ENCODE results near the gene ZNF521.

ZNF521 gene

DNA sequence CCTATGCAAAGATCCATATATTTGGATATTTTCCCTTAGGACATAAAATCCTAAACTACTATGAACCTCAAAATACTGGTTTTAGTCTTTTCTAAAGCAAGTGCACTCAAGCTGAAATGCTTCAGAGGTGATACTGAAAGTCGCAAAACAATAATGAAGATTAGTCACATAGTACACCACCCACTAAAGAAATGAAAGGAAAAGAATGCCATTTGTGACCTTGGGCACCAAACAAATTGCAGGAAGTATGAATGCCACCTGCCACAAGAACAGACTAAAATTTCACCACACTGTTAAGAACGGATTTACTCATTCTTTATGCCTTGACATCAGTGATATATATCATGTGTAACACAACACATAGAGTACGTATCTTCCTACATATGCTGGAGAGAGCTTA is 161.5 kb downstream of the ZNF521 start:
- Histone ChIP-seq H3K4me3 (replicated peaks; ENCODE audit: low read depth, low read length) (no peak overlapping the region), H3K36me3 (ENCODE audit: control insufficient read depth, insufficient read depth, low read length) (no peaks in the 10 kb centered on the region), H3K27me3 (replicated peaks; ENCODE audit: control insufficient read depth, insufficient read depth, low read length) (no peaks in the 10 kb centered on the region)
- TF ChIP-seq, protein P1, sequence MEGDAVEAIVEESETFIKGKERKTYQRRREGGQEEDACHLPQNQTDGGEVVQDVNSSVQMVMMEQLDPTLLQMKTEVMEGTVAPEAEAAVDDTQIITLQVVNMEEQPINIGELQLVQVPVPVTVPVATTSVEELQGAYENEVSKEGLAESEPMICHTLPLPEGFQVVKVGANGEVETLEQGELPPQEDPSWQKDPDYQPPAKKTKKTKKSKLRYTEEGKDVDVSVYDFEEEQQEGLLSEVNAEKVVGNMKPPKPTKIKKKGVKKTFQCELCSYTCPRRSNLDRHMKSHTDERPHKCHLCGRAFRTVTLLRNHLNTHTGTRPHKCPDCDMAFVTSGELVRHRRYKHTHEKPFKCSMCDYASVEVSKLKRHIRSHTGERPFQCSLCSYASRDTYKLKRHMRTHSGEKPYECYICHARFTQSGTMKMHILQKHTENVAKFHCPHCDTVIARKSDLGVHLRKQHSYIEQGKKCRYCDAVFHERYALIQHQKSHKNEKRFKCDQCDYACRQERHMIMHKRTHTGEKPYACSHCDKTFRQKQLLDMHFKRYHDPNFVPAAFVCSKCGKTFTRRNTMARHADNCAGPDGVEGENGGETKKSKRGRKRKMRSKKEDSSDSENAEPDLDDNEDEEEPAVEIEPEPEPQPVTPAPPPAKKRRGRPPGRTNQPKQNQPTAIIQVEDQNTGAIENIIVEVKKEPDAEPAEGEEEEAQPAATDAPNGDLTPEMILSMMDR (IDR thresholded peaks at IDR 0.05; ENCODE audit: insufficient read depth, low read length, poor library complexity, severe bottlenecking) = no peak
- DNase-seq (ENCODE audit: extremely low read depth, insufficient read length) = no peak

DNA sequence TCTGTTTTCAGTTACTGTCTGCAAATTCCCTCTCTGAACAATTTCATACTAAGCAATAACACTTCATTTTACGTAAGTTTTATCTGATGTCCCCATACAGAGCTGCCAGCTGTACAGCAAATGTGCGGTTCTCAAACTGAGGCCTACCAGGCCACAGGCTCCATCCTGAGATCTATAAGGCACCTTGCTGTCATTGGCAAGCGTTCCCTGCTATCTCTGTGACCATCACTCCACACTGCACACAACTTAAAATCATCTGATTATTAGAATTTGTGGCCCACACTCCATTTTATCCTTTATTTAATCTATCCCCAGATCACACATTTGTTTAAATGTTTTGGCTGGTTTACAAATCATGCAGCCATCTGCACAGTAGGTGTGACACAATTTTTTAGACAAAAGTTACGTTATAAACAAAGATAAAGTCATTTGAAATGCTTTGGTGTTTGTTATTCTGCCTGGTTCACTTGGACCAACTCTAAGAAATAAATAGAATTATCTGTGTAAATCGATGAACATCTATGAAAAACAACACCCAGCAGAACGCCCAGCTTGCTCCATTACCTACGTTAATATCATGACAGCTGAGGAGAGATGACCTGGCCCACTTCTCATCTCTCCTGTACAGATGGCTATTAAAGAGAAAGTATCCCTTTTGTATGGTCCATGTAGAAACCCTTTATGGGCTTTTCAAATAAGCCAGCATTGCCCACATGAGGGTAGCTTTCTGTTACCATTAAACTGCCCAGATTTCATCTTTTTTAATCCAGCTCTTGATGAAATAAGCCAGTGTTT is 162.4 kb downstream of the ZNF521 start:
- H3K27me3 ChIP-seq (replicated peaks; ENCODE audit: control insufficient read depth, insufficient read depth, low read length) = no peaks in the 10 kb centered on the region
- H3K4me3 ChIP-seq (replicated peaks; ENCODE audit: low read depth, low read length) = no peak overlapping the region
- TF ChIP-seq, protein P1 (IDR thresholded peaks at IDR 0.05; ENCODE audit: insufficient read depth, low read length, poor library complexity, severe bottlenecking) = no peak
- no peak for DNase-seq (ENCODE audit: extremely low read depth, insufficient read length)
- no peaks in the 10 kb centered on the region for H3K36me3 ChIP-seq (ENCODE audit: control insufficient read depth, insufficient read depth, low read length)

DNA sequence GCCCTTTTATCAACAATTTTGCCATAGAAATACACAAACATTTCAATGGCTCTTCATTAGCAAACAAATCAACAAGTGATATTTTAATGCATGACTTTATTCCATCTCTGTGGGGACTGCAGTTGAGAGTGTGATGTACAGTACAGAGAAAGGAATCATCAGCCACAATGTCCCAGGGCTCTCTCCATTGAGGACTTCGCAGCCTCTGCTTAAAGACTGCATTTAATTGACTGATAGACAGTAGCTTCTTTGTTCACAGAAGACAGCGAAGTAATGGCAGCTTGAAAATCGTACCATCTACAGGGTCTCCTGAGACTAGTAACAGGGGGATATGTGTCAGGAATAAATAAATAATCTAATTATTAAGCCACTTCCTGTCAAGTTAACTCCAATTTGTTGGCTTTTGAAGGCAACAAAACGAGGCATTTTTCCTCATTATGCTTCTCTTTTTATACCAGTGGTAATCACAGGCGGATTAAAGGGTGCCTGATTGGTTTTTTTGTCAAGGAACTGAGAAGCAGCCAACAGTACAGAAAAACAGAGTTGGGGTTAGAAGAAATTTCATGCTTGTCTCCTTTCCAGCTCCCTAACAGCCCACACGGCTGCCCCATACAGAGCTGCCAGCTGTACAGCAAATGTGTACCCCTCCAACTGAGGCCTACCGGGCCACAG is 164.3 kb downstream of the ZNF521 start:
- Histone ChIP-seq H3K36me3 (ENCODE audit: control insufficient read depth, insufficient read depth, low read length) (no peaks in the 10 kb centered on the region), H3K27me3 (replicated peaks; ENCODE audit: control insufficient read depth, insufficient read depth, low read length) (no peaks in the 10 kb centered on the region), H3K4me3 (replicated peaks; ENCODE audit: low read depth, low read length) (no peak overlapping the region)
- TF ChIP-seq, protein P1 (IDR thresholded peaks at IDR 0.05; ENCODE audit: insufficient read depth, low read length, poor library complexity, severe bottlenecking) = no peak
- no peak for DNase-seq (ENCODE audit: extremely low read depth, insufficient read length)

DNA sequence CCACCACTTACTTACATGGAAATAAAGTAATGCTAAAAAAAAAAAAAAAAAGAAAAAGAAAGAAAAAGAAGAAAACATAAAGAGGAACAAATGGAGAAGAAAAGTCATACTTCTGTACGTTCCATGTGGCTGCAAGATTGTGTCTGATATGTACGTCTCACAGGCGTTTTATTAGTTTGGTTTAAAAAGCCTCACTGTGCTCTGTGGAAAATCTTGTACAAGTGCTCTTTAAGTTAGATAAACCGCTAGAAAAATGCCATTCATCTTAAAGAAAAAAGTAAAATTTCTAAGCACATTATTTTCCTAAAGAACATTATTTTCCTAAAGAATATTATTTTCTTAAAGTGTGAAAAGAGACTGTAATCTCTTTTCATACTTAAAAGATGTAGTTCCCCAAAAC is 165.1 kb downstream of the ZNF521 start:
- Histone ChIP-seq H3K36me3 (ENCODE audit: control insufficient read depth, insufficient read depth, low read length) (no peaks in the 10 kb centered on the region), H3K4me3 (replicated peaks; ENCODE audit: low read depth, low read length) (no peak overlapping the region), H3K27me3 (replicated peaks; ENCODE audit: control insufficient read depth, insufficient read depth, low read length) (no peaks in the 10 kb centered on the region)
- TF ChIP-seq, protein P1 (IDR thresholded peaks at IDR 0.05; ENCODE audit: insufficient read depth, low read length, poor library complexity, severe bottlenecking) = no peak
- DNase-seq (ENCODE audit: extremely low read depth, insufficient read length) = no peak

DNA sequence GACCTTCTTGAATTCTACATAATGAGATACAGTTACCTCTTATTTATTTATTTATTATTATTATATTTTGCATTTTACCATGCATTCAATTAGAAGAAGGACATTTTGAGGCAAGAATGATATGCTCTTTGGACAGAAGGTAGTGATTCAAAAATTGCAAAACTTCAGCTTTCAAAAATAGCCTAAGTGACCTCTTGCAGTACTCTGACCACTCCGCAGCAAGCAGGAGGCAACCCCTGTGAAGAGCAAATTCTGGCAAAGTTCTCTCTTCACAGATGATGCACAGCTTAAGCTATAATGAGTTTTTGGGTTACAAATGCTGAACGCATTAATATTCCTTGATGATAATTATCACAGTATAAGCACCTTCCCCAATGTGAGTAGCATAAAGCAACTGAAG is 170.0 kb downstream of the ZNF521 start:
- Histone ChIP-seq H3K36me3 (ENCODE audit: control insufficient read depth, insufficient read depth, low read length) (no peaks in the 10 kb centered on the region), H3K27me3 (replicated peaks; ENCODE audit: control insufficient read depth, insufficient read depth, low read length) (no peaks in the 10 kb centered on the region), H3K4me3 (replicated peaks; ENCODE audit: low read depth, low read length) (no peak overlapping the region)
- TF ChIP-seq, protein P1 (IDR thresholded peaks at IDR 0.05; ENCODE audit: insufficient read depth, low read length, poor library complexity, severe bottlenecking) = no peak
- DNase-seq (ENCODE audit: extremely low read depth, insufficient read length) = no peak
